Measurements from ENCODE around the gene MFNG.

MFNG gene

DNA sequence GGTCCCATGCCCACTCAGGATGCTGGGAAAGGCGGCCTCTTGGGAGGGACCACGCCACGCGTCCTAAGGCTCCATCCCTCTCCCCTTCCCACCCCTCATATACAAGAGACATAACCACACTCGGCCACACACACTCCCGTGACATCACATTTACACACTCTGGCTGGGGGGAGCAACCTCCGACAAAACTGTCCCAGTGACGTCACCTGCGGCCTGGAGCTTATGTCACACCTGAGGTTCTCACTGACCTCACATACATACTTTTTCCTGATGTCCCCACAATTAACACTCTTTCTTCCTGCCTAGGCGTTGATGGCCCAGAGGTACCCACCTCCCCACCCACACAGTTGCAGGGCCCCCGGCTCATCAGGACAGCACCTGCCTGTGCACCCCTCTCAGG lies 60.8 kb downstream of the MFNG start:
- H3K4me3 ChIP-seq (replicated peaks in 1 of 2; ENCODE audit: low read depth in 2 of 2, low read length in 2 of 2) = no peak overlapping the region
- DNase-seq (ENCODE audit: low read depth in 2 of 2) = no peak
- TF ChIP-seq, protein P1, sequence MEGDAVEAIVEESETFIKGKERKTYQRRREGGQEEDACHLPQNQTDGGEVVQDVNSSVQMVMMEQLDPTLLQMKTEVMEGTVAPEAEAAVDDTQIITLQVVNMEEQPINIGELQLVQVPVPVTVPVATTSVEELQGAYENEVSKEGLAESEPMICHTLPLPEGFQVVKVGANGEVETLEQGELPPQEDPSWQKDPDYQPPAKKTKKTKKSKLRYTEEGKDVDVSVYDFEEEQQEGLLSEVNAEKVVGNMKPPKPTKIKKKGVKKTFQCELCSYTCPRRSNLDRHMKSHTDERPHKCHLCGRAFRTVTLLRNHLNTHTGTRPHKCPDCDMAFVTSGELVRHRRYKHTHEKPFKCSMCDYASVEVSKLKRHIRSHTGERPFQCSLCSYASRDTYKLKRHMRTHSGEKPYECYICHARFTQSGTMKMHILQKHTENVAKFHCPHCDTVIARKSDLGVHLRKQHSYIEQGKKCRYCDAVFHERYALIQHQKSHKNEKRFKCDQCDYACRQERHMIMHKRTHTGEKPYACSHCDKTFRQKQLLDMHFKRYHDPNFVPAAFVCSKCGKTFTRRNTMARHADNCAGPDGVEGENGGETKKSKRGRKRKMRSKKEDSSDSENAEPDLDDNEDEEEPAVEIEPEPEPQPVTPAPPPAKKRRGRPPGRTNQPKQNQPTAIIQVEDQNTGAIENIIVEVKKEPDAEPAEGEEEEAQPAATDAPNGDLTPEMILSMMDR (IDR thresholded peaks at IDR 0.05; ENCODE audit: low read depth, low read length) = no peak

GRCh38 chr22:37423283-37423682 lies 62.9 kb downstream of the MFNG start:
- no peak for DNase-seq (ENCODE audit: low read depth in 2 of 2)
- H3K4me3 ChIP-seq (replicated peaks in 1 of 2; ENCODE audit: low read depth in 2 of 2, low read length in 2 of 2) = no peak overlapping the region
- TF ChIP-seq, protein P1 (IDR thresholded peaks at IDR 0.05; ENCODE audit: low read depth, low read length) = no peak

DNA sequence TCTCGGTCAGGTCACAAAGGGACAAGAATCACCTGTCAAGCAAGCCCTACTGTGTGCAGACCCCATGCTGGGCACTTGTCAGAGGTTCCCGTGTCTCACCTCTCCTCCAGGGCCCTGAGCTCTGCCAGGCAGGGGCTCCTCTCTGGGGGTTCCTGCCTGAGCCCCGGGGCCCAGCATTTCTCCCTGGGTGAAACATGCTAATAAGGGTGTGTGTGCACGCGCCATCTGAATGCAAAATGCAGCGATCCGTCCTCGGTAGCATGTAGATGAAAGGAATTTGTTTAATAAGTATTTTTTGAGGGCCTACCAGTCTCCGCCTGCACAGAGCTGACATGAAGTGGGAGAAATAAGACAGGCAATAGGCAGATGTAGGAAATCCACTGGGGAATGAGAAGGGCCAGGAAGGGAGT lies 64.7 kb downstream of the MFNG start:
- TF ChIP-seq, protein P1 (IDR thresholded peaks at IDR 0.05; ENCODE audit: low read depth, low read length) = no peak

GRCh38 chr22:37420686-37421467 lies 65.3 kb downstream of the MFNG start:
- peak; percentile 29 to 36 for DNase-seq (ENCODE audit: low read depth in 2 of 2)
- H3K4me3 ChIP-seq (replicated peaks in 1 of 2; ENCODE audit: low read depth in 2 of 2, low read length in 2 of 2) = peak overlapping the region; percentile 35 to 40
- TF ChIP-seq, protein P1 (IDR thresholded peaks at IDR 0.05; ENCODE audit: low read depth, low read length) = peak; percentile 17

More for the DNA sequence above, 64.7 kb downstream of the MFNG start:
- DNase-seq (ENCODE audit: low read depth in 2 of 2) = no peak
- H3K4me3 ChIP-seq (replicated peaks in 1 of 2; ENCODE audit: low read depth in 2 of 2, low read length in 2 of 2) = no peak overlapping the region

DNA sequence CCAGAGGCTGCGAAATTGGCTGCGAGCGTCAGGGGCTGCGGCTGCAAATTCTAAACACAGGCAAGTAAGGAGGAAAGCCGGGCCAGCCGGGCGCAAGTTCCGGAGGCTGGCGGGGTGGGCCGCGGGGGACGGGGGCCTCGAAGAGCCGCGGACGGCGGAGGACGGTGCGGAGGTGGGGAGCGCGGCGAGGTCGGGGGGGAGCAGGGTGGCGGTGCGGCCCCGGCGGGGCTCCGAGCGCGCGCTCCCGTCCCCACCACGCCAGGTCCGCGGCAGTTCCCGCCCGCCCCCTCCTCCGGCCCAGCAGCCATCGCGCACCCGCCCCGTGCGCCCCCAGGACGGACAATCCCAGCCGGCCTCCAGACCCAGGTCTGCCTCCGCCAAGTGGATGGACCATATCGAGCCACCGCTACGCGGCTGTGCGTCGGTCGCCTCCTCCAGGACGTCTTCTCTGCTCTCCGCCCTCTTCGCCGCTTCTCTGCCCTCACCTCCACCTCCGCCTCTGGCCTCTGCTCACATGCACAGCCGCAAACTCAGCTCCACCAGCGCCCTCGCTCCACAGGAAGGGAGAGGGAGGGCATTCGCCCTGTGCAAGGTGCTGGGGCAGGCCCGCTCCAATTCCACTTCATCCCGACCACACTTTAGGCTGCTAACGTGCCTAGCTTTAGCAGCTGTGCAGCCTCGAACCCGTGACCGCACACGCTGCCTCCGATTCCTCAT lies 66.1 kb downstream of the MFNG start:
- DNase-seq (ENCODE audit: low read depth in 2 of 2) = no peak
- TF ChIP-seq, protein P1 (IDR thresholded peaks at IDR 0.05; ENCODE audit: low read depth, low read length) = no peak
- peak overlapping the region; percentile 35 to 40 for H3K4me3 ChIP-seq (replicated peaks in 1 of 2; ENCODE audit: low read depth in 2 of 2, low read length in 2 of 2)

- peak overlapping the region in 1 of 2 donors; percentile 35 for H3K4me3 ChIP-seq (replicated peaks in 1 of 2; ENCODE audit: low read depth in 2 of 2, low read length in 2 of 2)
- DNase-seq (ENCODE audit: low read depth in 2 of 2) = no peak
These were observed 66.7 kb downstream of the MFNG start for GRCh38 chr22:37419370-37419968.

More at GRCh38 chr22:37419370-37419968, 66.7 kb downstream of the MFNG start:
- TF ChIP-seq, protein P1 (IDR thresholded peaks at IDR 0.05; ENCODE audit: low read depth, low read length) = no peak
